ENCODE data around the gene MTAP. TPM values are rescaled to one million over a fixed set of nuclear protein-coding genes. Genes with fewer than 3 reads are reported as not detected.
A peak's percentile ranks its signal among the peaks of the same experiment; 100 is the strongest.

The MTAP gene
- total RNA-seq, 1 experiment from 2014 or later, result 139 TPM

GRCh38 chr9:21984101-21984500 is 181.7 kb downstream of the MTAP start:
- no peak for DNase-seq
- H3K27me3 Mint-ChIP-seq (ENCODE audit: unreplicated experiment), result no peaks in the 10 kb centered on the region
- peaks cover 38% of the 10 kb centered on the region for H3K36me3 Mint-ChIP-seq (ENCODE audit: insufficient read depth, unreplicated experiment)
- CTCF ChIA-PET, result interaction anchor here (0.6 kb wide), 1 partner anchor 11 kb away, joined by 3 read pairs; the partner anchor contains the start of gene CDKN2B-AS1
- no TSS peak for BruUV-seq (replicated peaks)
- intact Hi-C loops (cut with micrococcal nuclease; ENCODE audit: unreplicated experiment), result no loop called here
- TF ChIP-seq CTCF (IDR thresholded peaks at IDR 0.05; ENCODE audit: unreplicated experiment), result no peak
- H3K4me1 Mint-ChIP-seq (ENCODE audit: low read depth, unreplicated experiment), result peaks cover 25% of the 10 kb centered on the region
- no peak overlapping the region for H3K4me3 Mint-ChIP-seq (ENCODE audit: low read depth, unreplicated experiment)
- H3K9me3 Mint-ChIP-seq (ENCODE audit: low read depth, unreplicated experiment), result no peaks in the 10 kb centered on the region
- H3K27ac Mint-ChIP-seq (ENCODE audit: unreplicated experiment), result peak overlapping the region; percentile 66

- Mint-ChIP-seq H3K4me3 (ENCODE audit: low read depth, unreplicated experiment) (peak overlapping the region; percentile 81), H3K27me3 (ENCODE audit: unreplicated experiment) (no peaks in the 10 kb centered on the region), H3K36me3 (ENCODE audit: insufficient read depth, unreplicated experiment) (peaks cover 52% of the 10 kb centered on the region), H3K4me1 (ENCODE audit: low read depth, unreplicated experiment) (peaks cover 20% of the 10 kb centered on the region), H3K9me3 (ENCODE audit: low read depth, unreplicated experiment) (no peaks in the 10 kb centered on the region), H3K27ac (ENCODE audit: unreplicated experiment) (peak overlapping the region; percentile 89)
- CTCF ChIA-PET, result no interaction called here
- no TSS peak for BruUV-seq (replicated peaks)
- DNase-seq, result no peak
- no peak for TF ChIP-seq CTCF (IDR thresholded peaks at IDR 0.05; ENCODE audit: unreplicated experiment)
- intact Hi-C loops (cut with micrococcal nuclease; ENCODE audit: unreplicated experiment), result loop anchor here (5.0 kb wide), 1 partner anchor 461 kb away; the partner anchor contains the start of gene DMRTA1
Observed at GRCh38 chr9:21985964-21986667, 183.7 kb downstream of the MTAP start.

Other genes starting within 250 kb of the MTAP start
- gene CDKN2A, start 191.8 kb downstream of the MTAP start, total RNA-seq (2022), result 257 and 284 TPM in 2 replicates
- 8.9 and 10.5 TPM in 2 replicates for gene CDKN2B-AS1, start 192.2 kb downstream of the MTAP start, total RNA-seq (2022)
- gene CDKN2B, start 206.7 kb downstream of the MTAP start, total RNA-seq (2022), result 30.4 and 35.2 TPM in 2 replicates